ENCODE results near the gene ADGRG6. TPM values are rescaled to one million over a fixed set of nuclear protein-coding genes. Genes with fewer than 3 reads are reported as not detected.
"Not testable (repeated sequence)": the region's sequence is repeated elsewhere in the genome, so short reads cannot be mapped to it uniquely, and the experiment has no call there.

Gene ADGRG6
- total and polyA plus RNA-seq, 2 donors from 2014 or later = 2.6 to 32.8 TPM

GRCh38 chr6:142341855-142342330, 40.1 kb downstream of the ADGRG6 start:
- Histone ChIP-seq H3K4me1 (ENCODE audit: control insufficient read depth in 2 of 3, insufficient read depth in 2 of 3, low read depth in 1 of 3, low read length in 3 of 3) (no peaks in the 10 kb centered on the region), H3K27ac (ENCODE audit: low read depth in 2 of 2, low read length in 2 of 2) (no peak overlapping the region), H3K27me3 (ENCODE audit: control insufficient read depth, insufficient read depth, low read length) (no peaks in the 10 kb centered on the region), H3K9me3 (ENCODE audit: control insufficient read depth in 2 of 3, insufficient read depth in 1 of 3, low read length in 3 of 3) (no peaks in the 10 kb centered on the region), H3K9ac (ENCODE audit: low read length in 3 of 3) (no peak overlapping the region), H3K4me3 (ENCODE audit: low read length in 3 of 3) (no peak overlapping the region), H3K36me3 (ENCODE audit: control insufficient read depth in 2 of 3, insufficient read depth in 3 of 3, low read length in 3 of 3) (no peaks in the 10 kb centered on the region)
- intact Hi-C loops (cut with DNase I) = no loop called here
- FAIRE-seq = no peak
- TF ChIP-seq, protein P1, sequence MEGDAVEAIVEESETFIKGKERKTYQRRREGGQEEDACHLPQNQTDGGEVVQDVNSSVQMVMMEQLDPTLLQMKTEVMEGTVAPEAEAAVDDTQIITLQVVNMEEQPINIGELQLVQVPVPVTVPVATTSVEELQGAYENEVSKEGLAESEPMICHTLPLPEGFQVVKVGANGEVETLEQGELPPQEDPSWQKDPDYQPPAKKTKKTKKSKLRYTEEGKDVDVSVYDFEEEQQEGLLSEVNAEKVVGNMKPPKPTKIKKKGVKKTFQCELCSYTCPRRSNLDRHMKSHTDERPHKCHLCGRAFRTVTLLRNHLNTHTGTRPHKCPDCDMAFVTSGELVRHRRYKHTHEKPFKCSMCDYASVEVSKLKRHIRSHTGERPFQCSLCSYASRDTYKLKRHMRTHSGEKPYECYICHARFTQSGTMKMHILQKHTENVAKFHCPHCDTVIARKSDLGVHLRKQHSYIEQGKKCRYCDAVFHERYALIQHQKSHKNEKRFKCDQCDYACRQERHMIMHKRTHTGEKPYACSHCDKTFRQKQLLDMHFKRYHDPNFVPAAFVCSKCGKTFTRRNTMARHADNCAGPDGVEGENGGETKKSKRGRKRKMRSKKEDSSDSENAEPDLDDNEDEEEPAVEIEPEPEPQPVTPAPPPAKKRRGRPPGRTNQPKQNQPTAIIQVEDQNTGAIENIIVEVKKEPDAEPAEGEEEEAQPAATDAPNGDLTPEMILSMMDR (IDR thresholded peaks at IDR 0.05; ENCODE audit: borderline replicate concordance, extremely low read depth, insufficient read depth) = no peak
- DNase-seq = no peak

DNA sequence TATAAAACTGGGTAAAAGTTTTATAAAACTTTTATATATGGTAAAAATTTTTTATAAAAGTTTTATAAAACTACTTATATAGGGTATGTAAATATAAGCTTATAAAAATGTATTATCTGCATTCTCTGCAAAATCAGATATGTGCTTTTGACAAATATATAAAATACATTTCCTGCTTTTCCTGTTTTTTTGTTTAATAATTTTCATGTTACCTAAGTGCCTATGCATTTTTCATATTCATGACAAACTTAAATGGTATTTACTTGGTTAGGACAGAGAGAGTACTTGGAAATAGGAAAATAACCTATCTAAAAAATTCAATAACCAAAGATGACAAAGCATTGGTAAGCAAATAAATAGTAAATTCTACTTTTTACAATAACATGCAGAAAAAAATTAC, 41.2 kb downstream of the ADGRG6 start:
- no peaks in the 10 kb centered on the region for H3K4me1 ChIP-seq (ENCODE audit: control insufficient read depth in 2 of 3, insufficient read depth in 2 of 3, low read depth in 1 of 3, low read length in 3 of 3)
- FAIRE-seq (no peak), DNase-seq (no peak)
- no peaks in the 10 kb centered on the region for H3K27me3 ChIP-seq (ENCODE audit: control insufficient read depth, insufficient read depth, low read length)
- H3K36me3 ChIP-seq (ENCODE audit: control insufficient read depth in 2 of 3, insufficient read depth in 3 of 3, low read length in 3 of 3) = no peaks in the 10 kb centered on the region
- no peak overlapping the region for H3K9ac ChIP-seq (ENCODE audit: low read length in 3 of 3)
- no peak overlapping the region for H3K4me3 ChIP-seq (ENCODE audit: low read length in 3 of 3)
- TF ChIP-seq, protein P1 (IDR thresholded peaks at IDR 0.05; ENCODE audit: borderline replicate concordance, extremely low read depth, insufficient read depth) = no peak
- H3K27ac ChIP-seq (ENCODE audit: low read depth in 2 of 2, low read length in 2 of 2) = no peak overlapping the region
- intact Hi-C loops (cut with DNase I) = no loop called here
- no peaks in the 10 kb centered on the region for H3K9me3 ChIP-seq (ENCODE audit: control insufficient read depth in 2 of 3, insufficient read depth in 1 of 3, low read length in 3 of 3)

GRCh38 chr6:142343938-142344337, 42.1 kb downstream of the ADGRG6 start:
- Histone ChIP-seq H3K9ac (ENCODE audit: low read length in 3 of 3) (no peak overlapping the region), H3K36me3 (ENCODE audit: control insufficient read depth in 2 of 3, insufficient read depth in 3 of 3, low read length in 3 of 3) (no peaks in the 10 kb centered on the region), H3K4me1 (ENCODE audit: control insufficient read depth in 2 of 3, insufficient read depth in 2 of 3, low read depth in 1 of 3, low read length in 3 of 3) (no peaks in the 10 kb centered on the region), H3K4me3 (ENCODE audit: low read length in 3 of 3) (no peak overlapping the region), H3K9me3 (ENCODE audit: control insufficient read depth in 2 of 3, insufficient read depth in 1 of 3, low read length in 3 of 3) (no peaks in the 10 kb centered on the region), H3K27ac (ENCODE audit: low read depth in 2 of 2, low read length in 2 of 2) (no peak overlapping the region), H3K27me3 (ENCODE audit: control insufficient read depth, insufficient read depth, low read length) (no peaks in the 10 kb centered on the region)
- intact Hi-C loops (cut with DNase I) = no loop called here
- TF ChIP-seq, protein P1 (IDR thresholded peaks at IDR 0.05; ENCODE audit: borderline replicate concordance, extremely low read depth, insufficient read depth) = no peak
- no peak for DNase-seq
- FAIRE-seq = no peak

DNA sequence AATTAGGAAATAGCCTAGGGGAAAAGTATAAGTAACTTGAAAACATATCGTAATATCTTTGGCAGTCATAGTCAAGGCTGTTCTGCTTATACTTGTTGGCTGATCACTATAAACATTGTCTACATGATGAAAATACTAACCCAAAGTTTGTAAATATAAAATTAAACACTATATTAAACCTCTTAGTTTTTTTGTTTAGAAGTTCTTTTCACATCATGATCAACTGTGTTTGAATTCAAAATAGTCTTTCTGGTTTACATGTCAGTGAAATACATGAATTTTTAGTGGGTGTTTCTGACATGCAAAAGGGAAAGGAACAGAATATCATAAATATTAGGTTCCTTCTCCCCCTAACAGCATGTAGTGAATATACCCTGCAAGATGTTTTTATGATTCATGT, 43.5 kb downstream of the ADGRG6 start:
- DNase-seq (no peak), FAIRE-seq (no peak)
- Histone ChIP-seq H3K27ac (ENCODE audit: low read depth in 2 of 2, low read length in 2 of 2) (no peak overlapping the region), H3K4me1 (ENCODE audit: control insufficient read depth in 2 of 3, insufficient read depth in 2 of 3, low read depth in 1 of 3, low read length in 3 of 3) (no peaks in the 10 kb centered on the region), H3K9ac (ENCODE audit: low read length in 3 of 3) (no peak overlapping the region), H3K4me3 (ENCODE audit: low read length in 3 of 3) (no peak overlapping the region), H3K36me3 (ENCODE audit: control insufficient read depth in 2 of 3, insufficient read depth in 3 of 3, low read length in 3 of 3) (no peaks in the 10 kb centered on the region), H3K27me3 (ENCODE audit: control insufficient read depth, insufficient read depth, low read length) (no peaks in the 10 kb centered on the region), H3K9me3 (ENCODE audit: control insufficient read depth in 2 of 3, insufficient read depth in 1 of 3, low read length in 3 of 3) (no peaks in the 10 kb centered on the region)
- TF ChIP-seq, protein P1 (IDR thresholded peaks at IDR 0.05; ENCODE audit: borderline replicate concordance, extremely low read depth, insufficient read depth) = no peak
- intact Hi-C loops (cut with DNase I) = no loop called here

DNA sequence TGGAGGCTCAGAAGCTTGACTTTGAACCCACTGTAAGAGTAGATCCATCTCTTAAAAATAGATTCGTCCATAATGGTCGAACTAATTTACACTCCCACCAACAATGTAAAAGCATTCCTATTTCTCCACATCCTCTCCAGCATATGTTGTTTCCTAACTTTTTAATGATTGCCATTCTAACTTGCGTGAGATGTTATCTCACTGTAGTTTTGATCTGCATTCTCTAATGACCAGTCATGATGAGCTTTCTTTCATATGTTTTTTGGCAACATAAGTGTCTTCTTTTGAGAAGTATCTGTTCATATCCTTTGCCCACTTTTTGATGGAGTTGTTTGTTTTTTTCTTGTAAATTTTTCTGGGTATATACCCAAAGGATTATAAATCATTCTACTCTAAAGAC, 44.4 kb downstream of the ADGRG6 start:
- H3K9me3 ChIP-seq (ENCODE audit: control insufficient read depth in 2 of 3, insufficient read depth in 1 of 3, low read length in 3 of 3); DNase-seq; H3K36me3 ChIP-seq (ENCODE audit: control insufficient read depth in 2 of 3, insufficient read depth in 3 of 3, low read length in 3 of 3); H3K27me3 ChIP-seq (ENCODE audit: control insufficient read depth, insufficient read depth, low read length); H3K9ac ChIP-seq (ENCODE audit: low read length in 3 of 3); H3K27ac ChIP-seq (ENCODE audit: low read depth in 2 of 2, low read length in 2 of 2); FAIRE-seq; H3K4me3 ChIP-seq (ENCODE audit: low read length in 3 of 3); intact Hi-C loops (cut with DNase I); H3K4me1 ChIP-seq (ENCODE audit: control insufficient read depth in 2 of 3, insufficient read depth in 2 of 3, low read depth in 1 of 3, low read length in 3 of 3): not testable (repeated sequence)

Measured in kidney (tissue), 14 donors.